Subcutaneous abdominal adipose tissue (tissue), 5 donors: ENCODE data around the gene PROSER1.
"Not testable (repeated sequence)": the region's sequence is repeated elsewhere in the genome, so short reads cannot be mapped to it uniquely, and the experiment has no call there.

ENCODE experiments used
- H3K27ac ChIP-seq: one replicate; pipeline ENCODE4 v1.7.0; 2013; ENCODE audit warnings: low read depth, mild to moderate bottlenecking, inconsistent platforms, low read length, moderate library complexity
- H3K27me3 ChIP-seq, 5 donors: one replicate each; pipeline ENCODE4 v1.7.0; 2013; ENCODE audit warnings: low read length in 5 of 5, inconsistent platforms in 1 of 5; ENCODE audit not compliant: control insufficient read depth in 5 of 5, insufficient read depth in 4 of 5
- H3K36me3 ChIP-seq, 5 donors: one replicate each; pipeline ENCODE4 v1.7.0; 2013; ENCODE audit warnings: low read length in 5 of 5; ENCODE audit not compliant: control insufficient read depth in 5 of 5, insufficient read depth in 5 of 5
- H3K4me1 ChIP-seq, 5 donors: one replicate each; pipeline ENCODE4 v1.7.0; 2013; ENCODE audit warnings: low read length in 5 of 5, mild to moderate bottlenecking in 3 of 5, moderate library complexity in 1 of 5; ENCODE audit not compliant: control insufficient read depth in 5 of 5, insufficient read depth in 5 of 5
- H3K4me3 ChIP-seq, 5 donors: one replicate each; pipeline ENCODE4 v1.7.0; 2013; ENCODE audit warnings: low read length in 5 of 5, low read depth in 1 of 5
- H3K9ac ChIP-seq, 5 donors: one replicate each; pipeline ENCODE4 v1.7.0; 2013; ENCODE audit warnings: low read length in 5 of 5, mild to moderate bottlenecking in 4 of 5, moderate library complexity in 3 of 5
- H3K9me3 ChIP-seq, 5 donors: one replicate each; pipeline ENCODE4 v1.7.0; 2013; ENCODE audit warnings: low read length in 5 of 5; ENCODE audit not compliant: control insufficient read depth in 5 of 5
- donor health status: healthy.
- donor health status: healthy.
- donor health status: healthy.
- donor health status: healthy.
- donor health status: healthy.

PROSER1 gene

GRCh38 chr13:39037880-39038568, at the start of gene PROSER1, which contains the start of gene NHLRC3:
Gene PROSER1 (minus strand): TSS chr13:39038089. CDS start chr13:39037242, 847 bp downstream.
Gene NHLRC3 (plus strand): TSS chr13:39038456. CDS start chr13:39038640, 184 bp downstream.
- Histone ChIP-seq H3K27ac (peak within 1 kb of the TSS; percentile 84), H3K9me3 (no peaks in the 10 kb centered on the region), H3K27me3 (peaks cover 0 to 2% (median 0%) of the 10 kb centered on the region in 5 donors), H3K9ac (peak within 1 kb of the TSS; percentile 82 to 99 (median 90)), H3K4me3 (peak within 1 kb of the TSS; percentile 89 to 98 (median 95)), H3K36me3 (peaks cover 0 to 8% (median 0%) of the 10 kb centered on the region in 5 donors), H3K4me1 (peaks cover 6 to 57% (median 54%) of the 10 kb centered on the region in 5 donors)

GRCh38 chr13:39086251-39086945, 48.5 kb upstream of the PROSER1 start:
- not testable (repeated sequence) for H3K36me3 ChIP-seq, H3K9me3 ChIP-seq, H3K27ac ChIP-seq, H3K27me3 ChIP-seq, H3K4me3 ChIP-seq, H3K9ac ChIP-seq, H3K4me1 ChIP-seq

- Histone ChIP-seq H3K4me3 (no peak overlapping the region), H3K4me1 (no peaks in the 10 kb centered on the region), H3K36me3 (no peaks in the 10 kb centered on the region), H3K9ac (no peak overlapping the region), H3K27ac (no peak overlapping the region), H3K9me3 (no peaks in the 10 kb centered on the region), H3K27me3 (no peaks in the 10 kb centered on the region)
Observed at GRCh38 chr13:39073983-39074382, 36.1 kb upstream of the PROSER1 start.

GRCh38 chr13:39072842-39073241, 35.0 kb upstream of the PROSER1 start:
- Histone ChIP-seq H3K9me3 (no peaks in the 10 kb centered on the region), H3K27ac (no peak overlapping the region), H3K4me3 (no peak overlapping the region), H3K27me3 (no peaks in the 10 kb centered on the region), H3K4me1 (no peaks in the 10 kb centered on the region), H3K36me3 (no peaks in the 10 kb centered on the region), H3K9ac (no peak overlapping the region)

- Histone ChIP-seq H3K27me3 (no peaks in the 10 kb centered on the region), H3K36me3 (peaks cover 0 to 15% (median 3%) of the 10 kb centered on the region in 5 donors), H3K4me1 (peaks cover 0 to 2% (median 0%) of the 10 kb centered on the region in 5 donors), H3K9me3 (peaks cover 0 to 3% (median 0%) of the 10 kb centered on the region in 5 donors), H3K9ac (no peak overlapping the region), H3K27ac (no peak overlapping the region), H3K4me3 (no peak overlapping the region)
Observed at GRCh38 chr13:39062004-39062403, 24.1 kb upstream of the PROSER1 start.

- no peak overlapping the region for H3K9ac ChIP-seq
- H3K27ac ChIP-seq = no peak overlapping the region
- no peaks in the 10 kb centered on the region for H3K4me1 ChIP-seq
Observed at GRCh38 chr13:39058040-39058439, 20.2 kb upstream of the PROSER1 start.

GRCh38 chr13:39056018-39056417, 18.1 kb upstream of the PROSER1 start:
- Histone ChIP-seq H3K9me3 (peaks cover 0 to 4% (median 3%) of the 10 kb centered on the region in 5 donors), H3K36me3 (peaks cover 3 to 10% (median 8%) of the 10 kb centered on the region in 5 donors), H3K4me3 (no peak overlapping the region)

More at GRCh38 chr13:39058040-39058439, 20.2 kb upstream of the PROSER1 start:
- peaks cover 0 to 4% (median 3%) of the 10 kb centered on the region in 5 donors for H3K9me3 ChIP-seq
- peaks cover 3 to 11% (median 8%) of the 10 kb centered on the region in 5 donors for H3K36me3 ChIP-seq
- no peaks in the 10 kb centered on the region for H3K27me3 ChIP-seq
- H3K4me3 ChIP-seq = no peak overlapping the region

GRCh38 chr13:39054112-39054511, 16.2 kb upstream of the PROSER1 start:
- Histone ChIP-seq H3K27me3 (no peaks in the 10 kb centered on the region), H3K36me3 (peaks cover 3 to 14% (median 11%) of the 10 kb centered on the region in 5 donors), H3K4me1 (no peaks in the 10 kb centered on the region), H3K9me3 (peaks cover 0 to 4% (median 3%) of the 10 kb centered on the region in 5 donors), H3K27ac (no peak overlapping the region), H3K9ac (no peak overlapping the region), H3K4me3 (no peak overlapping the region)

More at GRCh38 chr13:39056018-39056417, 18.1 kb upstream of the PROSER1 start:
- Histone ChIP-seq H3K9ac (no peak overlapping the region), H3K27ac (no peak overlapping the region), H3K27me3 (no peaks in the 10 kb centered on the region), H3K4me1 (no peaks in the 10 kb centered on the region)

- no peaks in the 10 kb centered on the region for H3K27me3 ChIP-seq
- H3K36me3 ChIP-seq = peaks cover 3 to 21% (median 13%) of the 10 kb centered on the region in 5 donors
- H3K27ac ChIP-seq = no peak overlapping the region
- H3K4me3 ChIP-seq = no peak overlapping the region
- H3K9me3 ChIP-seq = peaks cover 0 to 4% (median 3%) of the 10 kb centered on the region in 5 donors
- no peaks in the 10 kb centered on the region for H3K4me1 ChIP-seq
- H3K9ac ChIP-seq = no peak overlapping the region
Observed at GRCh38 chr13:39052944-39053343, 15.1 kb upstream of the PROSER1 start.

GRCh38 chr13:39051157-39051556, 13.3 kb upstream of the PROSER1 start:
- Histone ChIP-seq H3K4me1 (no peaks in the 10 kb centered on the region), H3K27me3 (no peaks in the 10 kb centered on the region), H3K36me3 (peaks cover 3 to 21% (median 16%) of the 10 kb centered on the region in 5 donors), H3K9me3 (peaks cover 0 to 3% (median 0%) of the 10 kb centered on the region in 5 donors), H3K27ac (no peak overlapping the region), H3K9ac (no peak overlapping the region), H3K4me3 (no peak overlapping the region)
